Prostate gland (tissue), 2 donors: Measurements from ENCODE around the gene EPHA2.

ENCODE experiments used
- CTCF ChIP-seq, 4 experiments: fragments of 200-600 bp in 2 of 4; fragments of 450-650 bp in 2 of 4; sonication (generic) in 2 of 4; IDR thresholded peaks; 1 replicate in 3 of 4; 2 replicates in 1 of 4; pipeline ENCODE4 v1.5.1; 2016 to 2019; ENCODE audit warnings: antibody characterized with exemption in 4 of 4, mild to moderate bottlenecking in 2 of 4, moderate library complexity in 2 of 4
- POLR2AphosphoS5 ChIP-seq: sonication (generic); formaldehyde crosslinking; IDR thresholded peaks from one replicate; pipeline ENCODE4 v1.6.1; 2017; ENCODE audit warnings: antibody characterized with exemption

GRCh38 chr1:16085522-16085921 lies 70.3 kb downstream of the EPHA2 start:
- no peak for TF ChIP-seq POLR2AphosphoS5
- TF ChIP-seq CTCF (IDR thresholded peaks at IDR 0.05), result no peak
